Left lung (tissue), 10 donors: ENCODE measurements around the gene VMO1. TPM values are rescaled to one million over a fixed set of nuclear protein-coding genes. Genes with fewer than 3 reads are reported as not detected.

Experiments
- ATAC-seq: fragments of 200-7000 bp; cut with Tn5 transposase; one replicate; pipeline ENCODE4 v1.9.1; 2020; ENCODE audit warnings: moderate library complexity
- DNase-seq, 4 donors: peaks; one replicate each; pipeline ENCODE4 v3.0.0-alpha.2; 2013 to 2020
- H3K27ac ChIP-seq, 2 donors: fragments of 200-600 bp; sonication (generic) in 1 of 2; one replicate each; pipeline versions ENCODE4 v1.5.0 to v1.8.0; 2020 to 2021
- H3K27me3 ChIP-seq, 2 donors: fragments of 200-600 bp; sonication (generic) in 1 of 2; one replicate each; pipeline versions ENCODE4 v1.5.0 to v1.8.0; 2020 to 2021
- H3K36me3 ChIP-seq, 2 donors: fragments of 200-600 bp; sonication (generic) in 1 of 2; one replicate each; pipeline versions ENCODE4 v1.5.0 to v1.8.0; 2020 to 2021
- H3K4me1 ChIP-seq, 2 donors: fragments of 200-600 bp; one replicate each; pipeline ENCODE4 v1.8.0; 2021
- H3K4me3 ChIP-seq, 2 donors: fragments of 200-600 bp; sonication (generic) in 1 of 2; one replicate each; pipeline versions ENCODE4 v1.5.0 to v1.8.0; 2020 to 2021; ENCODE audit warnings: mild to moderate bottlenecking in 1 of 2
- H3K9me3 ChIP-seq, 2 donors: fragments of 200-600 bp; sonication (generic) in 1 of 2; one replicate each; pipeline versions ENCODE4 v1.5.0 to v1.8.0; 2020 to 2021
- intact Hi-C, 2 donors: fragments of 100-400 bp; cut with DNase I; formaldehyde crosslinking; loops; one replicate each; pipeline versions ENCODE4 v1.11.2 to v1.14.2; 2022
- polyA plus RNA-seq, 6 donors: library from polyadenylated mRNA; unstranded; fragments of 120-200 nt; gene quantifications; one replicate each; pipeline ENCODE4 v1.2.1, GENCODE V29; 2013; ENCODE audit not compliant: insufficient read length in 6 of 6
- total RNA-seq, 2 donors: library from RNA; stranded (reverse); fragmentation: NEBNext Ultra II Directional; extraction: Animal tissue kit (Norgen Biotek cat#: 25700); gene quantifications; one replicate each; pipeline ENCODE4 v1.2.1, GENCODE V29; 2021
- TF ChIP-seq, protein P1 (sequence below), 2 donors: fragments of 200-600 bp; sonication (generic) in 1 of 2; IDR thresholded peaks; one replicate each; pipeline versions ENCODE4 v1.5.0 to v1.8.0; 2021; ENCODE audit warnings: antibody characterized with exemption in 2 of 2
- donor health status: DM: no; HTN: yes; CAD: no.
- donor health status: DM: no; HTN: no; CAD: no.

Gene VMO1
- total and polyA plus RNA-seq, 8 donors, result 0.22 to 6.0 (median 0.39) TPM

DNA sequence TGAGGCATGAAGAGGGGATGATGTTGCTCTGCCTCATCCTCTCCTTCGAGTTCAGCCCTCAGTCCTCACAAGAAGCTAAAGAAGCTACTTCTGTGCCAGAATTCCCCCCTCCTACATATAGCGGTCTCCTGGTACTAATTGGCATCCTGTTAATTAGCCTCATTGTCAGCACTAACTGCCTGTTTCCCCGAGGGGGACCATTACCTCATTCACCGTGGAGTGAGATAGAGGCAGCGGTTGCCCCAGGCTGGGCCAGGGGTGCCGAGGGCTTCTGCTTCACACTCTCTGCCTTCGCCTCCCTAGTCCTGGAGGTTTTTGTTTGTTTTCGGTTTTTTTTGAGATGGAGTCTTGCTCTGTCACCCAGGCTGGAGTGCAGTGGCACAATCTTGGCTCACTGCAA is 41.2 kb upstream of the VMO1 start:
- ATAC-seq, result no peak
- TF ChIP-seq, protein P1, sequence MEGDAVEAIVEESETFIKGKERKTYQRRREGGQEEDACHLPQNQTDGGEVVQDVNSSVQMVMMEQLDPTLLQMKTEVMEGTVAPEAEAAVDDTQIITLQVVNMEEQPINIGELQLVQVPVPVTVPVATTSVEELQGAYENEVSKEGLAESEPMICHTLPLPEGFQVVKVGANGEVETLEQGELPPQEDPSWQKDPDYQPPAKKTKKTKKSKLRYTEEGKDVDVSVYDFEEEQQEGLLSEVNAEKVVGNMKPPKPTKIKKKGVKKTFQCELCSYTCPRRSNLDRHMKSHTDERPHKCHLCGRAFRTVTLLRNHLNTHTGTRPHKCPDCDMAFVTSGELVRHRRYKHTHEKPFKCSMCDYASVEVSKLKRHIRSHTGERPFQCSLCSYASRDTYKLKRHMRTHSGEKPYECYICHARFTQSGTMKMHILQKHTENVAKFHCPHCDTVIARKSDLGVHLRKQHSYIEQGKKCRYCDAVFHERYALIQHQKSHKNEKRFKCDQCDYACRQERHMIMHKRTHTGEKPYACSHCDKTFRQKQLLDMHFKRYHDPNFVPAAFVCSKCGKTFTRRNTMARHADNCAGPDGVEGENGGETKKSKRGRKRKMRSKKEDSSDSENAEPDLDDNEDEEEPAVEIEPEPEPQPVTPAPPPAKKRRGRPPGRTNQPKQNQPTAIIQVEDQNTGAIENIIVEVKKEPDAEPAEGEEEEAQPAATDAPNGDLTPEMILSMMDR (IDR thresholded peaks at IDR 0.05), result no peak
- intact Hi-C loops, result no loop called here
- H3K4me1 ChIP-seq, result no peaks in the 10 kb centered on the region
- peaks cover 0 to 12% of the 10 kb centered on the region in 2 donors for H3K36me3 ChIP-seq
- no peaks in the 10 kb centered on the region for H3K9me3 ChIP-seq
- H3K27me3 ChIP-seq, result no peaks in the 10 kb centered on the region
- H3K4me3 ChIP-seq, result no peak overlapping the region
- DNase-seq, result no peak
- H3K27ac ChIP-seq, result no peak overlapping the region

DNA sequence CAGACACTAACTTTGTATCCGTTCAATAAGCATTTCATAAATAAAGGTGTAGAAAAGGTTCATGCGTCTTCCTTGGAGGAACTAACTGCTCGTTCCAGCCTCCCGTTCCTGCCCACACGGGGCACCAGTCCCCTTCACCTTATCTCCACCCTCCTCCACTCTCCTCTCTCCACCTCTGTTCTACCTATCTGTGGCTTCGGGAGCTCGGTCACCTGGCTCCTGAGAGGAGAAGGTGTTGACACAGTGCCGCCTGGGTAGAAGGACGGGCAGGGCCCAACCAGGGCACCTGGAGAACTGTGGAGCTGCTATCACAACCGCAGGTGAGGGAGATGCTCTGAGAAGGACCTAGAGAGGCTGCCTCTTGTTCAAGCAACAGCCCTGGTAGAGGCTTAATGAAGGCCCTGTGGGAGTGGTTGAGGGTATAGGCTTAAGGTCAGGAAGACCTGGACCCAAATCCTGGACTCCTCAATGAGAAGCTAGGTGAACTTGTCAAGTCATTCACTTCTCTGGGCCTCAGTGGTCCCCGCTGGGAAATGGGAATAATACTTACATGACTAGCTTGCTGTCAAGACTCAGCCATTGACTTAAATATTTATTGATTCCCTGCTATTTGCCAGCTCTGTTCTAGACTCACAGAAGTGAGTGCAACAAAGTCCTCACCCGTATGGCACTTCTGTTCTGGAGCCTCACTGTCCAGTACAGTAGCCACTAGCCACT is 37.4 kb upstream of the VMO1 start:
- H3K4me1 ChIP-seq, result no peaks in the 10 kb centered on the region
- no peak overlapping the region for H3K4me3 ChIP-seq
- no peaks in the 10 kb centered on the region for H3K9me3 ChIP-seq
- intact Hi-C loops, result no loop called here
- no peak for DNase-seq
- ATAC-seq, result peak; percentile 93
- TF ChIP-seq, protein P1 (IDR thresholded peaks at IDR 0.05), result no peak
- no peaks in the 10 kb centered on the region for H3K27me3 ChIP-seq
- H3K27ac ChIP-seq, result no peak overlapping the region
- peaks cover 0 to 42% of the 10 kb centered on the region in 2 donors for H3K36me3 ChIP-seq

DNA sequence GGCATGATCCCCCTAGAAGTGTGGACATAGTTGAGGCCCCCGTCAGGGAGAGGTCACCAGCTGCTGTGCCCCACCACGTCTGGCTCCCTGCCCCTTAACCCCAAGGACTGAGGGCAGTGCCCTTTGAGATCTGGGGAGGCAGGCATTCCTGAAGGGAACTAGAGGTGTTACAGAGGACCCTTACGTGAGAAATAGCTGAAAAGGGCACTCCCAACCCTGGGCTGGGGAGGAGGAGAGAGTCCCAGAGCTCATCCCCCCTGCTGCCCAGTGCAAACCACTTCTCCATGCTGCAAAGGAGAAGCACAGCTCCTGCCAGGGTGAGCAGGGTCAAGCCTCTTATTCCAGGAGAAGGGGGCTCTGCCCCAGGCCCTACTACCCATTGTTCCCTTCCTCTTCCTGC is 36.7 kb upstream of the VMO1 start:
- H3K9me3 ChIP-seq, result no peaks in the 10 kb centered on the region
- no peaks in the 10 kb centered on the region for H3K27me3 ChIP-seq
- peaks cover 0 to 49% of the 10 kb centered on the region in 2 donors for H3K36me3 ChIP-seq
- H3K4me1 ChIP-seq, result no peaks in the 10 kb centered on the region
- TF ChIP-seq, protein P1 (IDR thresholded peaks at IDR 0.05), result no peak
- ATAC-seq (no peak), DNase-seq (no peak)
- no peak overlapping the region for H3K4me3 ChIP-seq
- H3K27ac ChIP-seq, result no peak overlapping the region
- intact Hi-C loops, result no loop called here

DNA sequence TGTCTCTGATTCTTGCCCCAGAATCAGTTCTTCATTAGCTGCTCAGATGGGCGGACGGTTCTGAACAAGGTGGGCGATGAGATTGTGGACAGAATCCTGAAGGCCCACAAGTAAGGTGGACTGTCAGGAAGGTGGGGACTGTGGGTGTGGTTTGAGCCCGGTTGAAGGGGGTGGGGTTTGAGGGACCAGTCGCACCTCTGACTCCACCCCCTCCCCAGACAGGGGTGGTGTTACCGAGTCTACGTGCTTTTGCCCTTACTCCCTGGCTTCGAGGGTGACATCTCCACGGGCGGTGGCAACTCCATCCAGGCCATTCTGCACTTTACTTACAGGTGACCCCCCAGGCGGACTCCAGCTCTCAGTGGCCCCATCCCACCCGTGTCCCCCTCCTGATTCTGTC is 32.1 kb upstream of the VMO1 start:
- TF ChIP-seq, protein P1 (IDR thresholded peaks at IDR 0.05), result no peak
- H3K4me1 ChIP-seq, result no peaks in the 10 kb centered on the region
- no peak overlapping the region for H3K27ac ChIP-seq
- ATAC-seq (no peak), DNase-seq (no peak)
- H3K27me3 ChIP-seq, result no peaks in the 10 kb centered on the region
- no peaks in the 10 kb centered on the region for H3K9me3 ChIP-seq
- intact Hi-C loops, result no loop called here
- H3K4me3 ChIP-seq, result no peak overlapping the region
- peaks cover 0 to 79% of the 10 kb centered on the region in 2 donors for H3K36me3 ChIP-seq

DNA sequence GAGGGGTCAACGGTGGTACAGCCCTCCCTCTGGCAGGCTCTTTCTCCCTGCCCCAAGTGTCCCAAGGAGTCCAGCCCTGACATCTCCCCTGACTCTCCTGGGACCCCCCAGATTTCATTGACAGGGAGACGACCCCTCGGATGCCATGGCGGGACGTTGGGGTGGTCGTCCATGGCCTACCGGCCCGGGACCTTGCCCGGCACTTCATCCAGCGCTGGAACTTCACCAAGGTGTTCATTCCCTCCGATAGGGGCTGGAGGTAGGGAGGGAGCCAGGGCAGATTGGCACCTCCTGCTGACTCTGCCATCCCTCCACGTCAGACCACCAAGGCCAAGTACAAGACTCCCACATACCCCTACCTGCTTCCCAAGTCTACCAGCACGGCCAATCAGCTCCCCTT is 30.7 kb upstream of the VMO1 start:
- H3K9me3 ChIP-seq, result no peaks in the 10 kb centered on the region
- H3K27me3 ChIP-seq, result no peaks in the 10 kb centered on the region
- peaks cover 0 to 70% of the 10 kb centered on the region in 2 donors for H3K36me3 ChIP-seq
- no peak overlapping the region for H3K4me3 ChIP-seq
- DNase-seq, result no peak
- TF ChIP-seq, protein P1 (IDR thresholded peaks at IDR 0.05), result no peak
- no peaks in the 10 kb centered on the region for H3K4me1 ChIP-seq
- ATAC-seq, result no peak
- intact Hi-C loops, result no loop called here
- no peak overlapping the region for H3K27ac ChIP-seq
